ENCODE data around the gene TRMT112.

TRMT112 gene

DNA sequence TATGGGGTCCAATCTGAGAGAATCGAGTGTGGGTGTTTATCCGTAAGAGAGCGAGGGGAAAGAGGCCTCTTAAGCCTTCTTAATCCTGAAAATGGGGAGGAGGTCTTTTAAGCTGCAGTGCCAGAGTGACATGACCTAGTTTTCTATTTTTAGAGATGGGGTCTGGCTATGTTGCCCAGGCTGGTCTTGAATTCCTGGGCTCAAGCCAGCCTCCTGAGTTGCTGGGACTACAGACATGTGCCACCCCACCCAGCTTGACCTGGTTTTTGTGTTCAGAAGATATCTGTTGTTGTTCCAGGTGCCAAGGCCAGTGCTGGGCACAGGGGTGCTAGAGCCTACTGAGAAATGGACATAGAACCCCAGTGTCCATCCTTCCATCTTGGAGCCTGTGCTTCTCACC, 34.3 kb downstream of the TRMT112 start:
- H3K4me3 ChIP-seq (ENCODE audit: low read depth, low read length): no peak overlapping the region
- no peak for TF ChIP-seq MYC (IDR thresholded peaks at IDR 0.05; ENCODE audit: low read depth, low read length)
- no peak for TF ChIP-seq POLR2A (IDR thresholded peaks at IDR 0.05; ENCODE audit: extremely low read depth, insufficient read length)
- TF ChIP-seq, protein P1, sequence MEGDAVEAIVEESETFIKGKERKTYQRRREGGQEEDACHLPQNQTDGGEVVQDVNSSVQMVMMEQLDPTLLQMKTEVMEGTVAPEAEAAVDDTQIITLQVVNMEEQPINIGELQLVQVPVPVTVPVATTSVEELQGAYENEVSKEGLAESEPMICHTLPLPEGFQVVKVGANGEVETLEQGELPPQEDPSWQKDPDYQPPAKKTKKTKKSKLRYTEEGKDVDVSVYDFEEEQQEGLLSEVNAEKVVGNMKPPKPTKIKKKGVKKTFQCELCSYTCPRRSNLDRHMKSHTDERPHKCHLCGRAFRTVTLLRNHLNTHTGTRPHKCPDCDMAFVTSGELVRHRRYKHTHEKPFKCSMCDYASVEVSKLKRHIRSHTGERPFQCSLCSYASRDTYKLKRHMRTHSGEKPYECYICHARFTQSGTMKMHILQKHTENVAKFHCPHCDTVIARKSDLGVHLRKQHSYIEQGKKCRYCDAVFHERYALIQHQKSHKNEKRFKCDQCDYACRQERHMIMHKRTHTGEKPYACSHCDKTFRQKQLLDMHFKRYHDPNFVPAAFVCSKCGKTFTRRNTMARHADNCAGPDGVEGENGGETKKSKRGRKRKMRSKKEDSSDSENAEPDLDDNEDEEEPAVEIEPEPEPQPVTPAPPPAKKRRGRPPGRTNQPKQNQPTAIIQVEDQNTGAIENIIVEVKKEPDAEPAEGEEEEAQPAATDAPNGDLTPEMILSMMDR (IDR thresholded peaks at IDR 0.05; ENCODE audit: low read depth, low read length): no peak
- TF ChIP-seq, protein P2, sequence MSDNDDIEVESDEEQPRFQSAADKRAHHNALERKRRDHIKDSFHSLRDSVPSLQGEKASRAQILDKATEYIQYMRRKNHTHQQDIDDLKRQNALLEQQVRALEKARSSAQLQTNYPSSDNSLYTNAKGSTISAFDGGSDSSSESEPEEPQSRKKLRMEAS (IDR thresholded peaks at IDR 0.05; ENCODE audit: low read depth, low read length): no peak
- DNase-seq (ENCODE audit: low read depth): no peak

DNA sequence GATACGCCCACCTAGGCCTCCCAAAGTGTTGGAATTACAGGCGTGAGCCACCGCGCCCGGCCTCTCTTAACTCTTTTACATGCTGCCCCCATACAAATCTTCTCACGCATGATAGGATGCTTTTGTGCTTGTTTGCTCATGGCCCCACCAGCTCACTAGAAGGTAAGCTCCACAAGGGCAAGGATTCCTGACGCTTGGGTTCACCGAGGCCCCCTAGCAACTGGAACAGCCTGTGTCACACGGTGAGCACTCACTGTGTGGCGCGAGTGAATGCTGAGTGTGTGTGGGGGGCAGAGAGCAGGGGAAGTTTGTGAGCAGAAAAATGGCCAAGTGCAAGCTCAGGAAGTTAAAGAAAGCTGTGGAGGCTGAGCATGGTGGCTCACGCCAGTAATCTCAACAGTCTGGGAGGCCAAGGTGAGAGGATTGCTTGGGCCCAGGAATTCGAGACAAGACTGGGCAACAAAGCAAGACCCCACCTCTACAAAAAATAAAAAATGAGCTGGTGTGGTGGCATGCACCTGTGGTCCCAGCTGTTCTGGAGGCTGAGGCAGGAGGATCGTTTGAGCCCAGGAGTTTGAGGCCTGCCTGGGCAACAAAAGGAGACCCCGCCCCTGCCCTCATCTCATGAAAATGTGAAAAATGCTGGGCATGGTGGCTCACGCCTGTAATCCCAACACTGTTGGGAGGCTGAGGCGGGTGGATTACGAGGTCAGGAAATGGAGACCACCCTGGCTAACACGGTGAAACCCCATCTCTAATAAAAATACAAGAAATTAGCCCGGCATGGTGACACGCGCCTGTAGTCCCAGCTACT, 35.2 kb downstream of the TRMT112 start:
- no peak overlapping the region for H3K4me3 ChIP-seq (ENCODE audit: low read depth, low read length)
- TF ChIP-seq, protein P2 (IDR thresholded peaks at IDR 0.05; ENCODE audit: low read depth, low read length): no peak
- TF ChIP-seq, protein P1 (IDR thresholded peaks at IDR 0.05; ENCODE audit: low read depth, low read length): no peak
- TF ChIP-seq MYC (IDR thresholded peaks at IDR 0.05; ENCODE audit: low read depth, low read length) (no peak), POLR2A (IDR thresholded peaks at IDR 0.05; ENCODE audit: extremely low read depth, insufficient read length) (no peak)
- no peak for DNase-seq (ENCODE audit: low read depth)

DNA sequence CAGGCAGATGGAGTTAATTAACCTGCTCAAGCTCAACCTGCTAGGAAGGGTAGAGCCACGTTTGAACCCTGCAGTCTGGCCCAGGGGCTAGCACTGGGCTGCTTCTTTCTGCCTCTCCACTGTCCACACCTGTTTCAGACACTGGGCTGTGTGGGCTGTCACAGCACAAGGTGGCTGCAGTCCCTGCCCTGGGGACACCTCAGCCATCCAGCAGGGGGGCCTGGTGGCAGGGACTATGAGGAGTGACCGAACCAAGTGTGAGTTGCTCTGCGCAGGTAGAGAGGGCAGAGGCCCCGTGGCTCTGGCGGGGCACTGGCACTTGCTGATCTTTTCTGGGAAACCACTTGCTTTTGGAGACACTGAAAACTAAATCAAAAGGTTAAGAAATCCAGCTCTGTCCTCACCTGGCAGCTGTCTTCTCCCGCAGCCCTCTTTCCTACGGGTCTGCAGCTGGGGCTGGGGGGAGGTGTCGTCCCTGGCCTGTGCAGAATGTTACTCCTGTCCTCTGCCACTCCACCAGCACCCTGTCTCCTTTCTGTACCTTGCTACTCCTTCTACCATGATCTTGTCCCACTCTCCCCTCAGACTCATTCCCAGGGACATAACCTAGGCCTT, 38.7 kb downstream of the TRMT112 start:
- no peak for TF ChIP-seq POLR2A (IDR thresholded peaks at IDR 0.05; ENCODE audit: extremely low read depth, insufficient read length)
- TF ChIP-seq, protein P1 (IDR thresholded peaks at IDR 0.05; ENCODE audit: low read depth, low read length): no peak
- TF ChIP-seq MYC (IDR thresholded peaks at IDR 0.05; ENCODE audit: low read depth, low read length): no peak
- TF ChIP-seq, protein P2 (IDR thresholded peaks at IDR 0.05; ENCODE audit: low read depth, low read length): no peak
- no peak for DNase-seq (ENCODE audit: low read depth)
- no peak overlapping the region for H3K4me3 ChIP-seq (ENCODE audit: low read depth, low read length)

DNA sequence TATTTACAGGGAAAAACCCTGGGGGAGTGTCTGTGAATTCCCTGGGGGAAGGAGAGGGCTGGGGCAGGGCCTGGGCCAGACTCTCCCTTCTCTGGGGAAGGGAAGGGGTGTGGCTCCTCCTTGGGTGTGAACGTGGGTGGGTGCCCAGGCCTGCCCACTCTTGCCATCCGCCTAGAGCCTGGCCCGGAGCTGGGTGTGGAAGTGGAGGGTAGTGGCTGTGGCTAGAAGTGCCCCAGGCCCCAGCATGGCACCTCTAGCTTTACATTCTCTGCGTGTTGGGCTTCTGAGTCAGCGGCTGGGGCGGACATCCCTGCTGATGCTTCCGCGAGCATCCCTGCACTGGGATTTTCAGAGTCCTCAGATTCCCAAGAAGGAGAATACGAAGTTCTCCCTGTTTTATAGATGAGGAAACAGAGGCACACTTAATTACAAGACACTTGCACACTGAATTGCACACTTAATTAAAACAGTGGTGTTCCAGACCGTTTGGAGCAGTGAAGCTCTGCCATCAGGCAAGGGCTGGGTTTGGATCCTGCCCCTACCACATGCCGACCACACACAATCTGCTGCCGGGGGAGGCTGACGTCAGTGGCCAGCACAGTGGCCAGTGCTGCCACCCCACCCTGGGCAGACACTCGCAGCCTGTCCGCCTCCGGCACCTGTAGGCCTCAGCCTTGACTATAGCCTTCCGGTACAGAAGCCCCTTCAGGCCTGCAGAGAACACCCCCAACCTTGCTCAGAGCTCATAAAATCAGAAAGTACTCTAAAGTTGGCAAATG, 40.5 kb downstream of the TRMT112 start:
- DNase-seq (ENCODE audit: low read depth): no peak
- H3K4me3 ChIP-seq (ENCODE audit: low read depth, low read length): no peak overlapping the region
- TF ChIP-seq, protein P1 (IDR thresholded peaks at IDR 0.05; ENCODE audit: low read depth, low read length): no peak
- TF ChIP-seq MYC (IDR thresholded peaks at IDR 0.05; ENCODE audit: low read depth, low read length): no peak
- no peak for TF ChIP-seq POLR2A (IDR thresholded peaks at IDR 0.05; ENCODE audit: extremely low read depth, insufficient read length)
- TF ChIP-seq, protein P2 (IDR thresholded peaks at IDR 0.05; ENCODE audit: low read depth, low read length): no peak

DNA sequence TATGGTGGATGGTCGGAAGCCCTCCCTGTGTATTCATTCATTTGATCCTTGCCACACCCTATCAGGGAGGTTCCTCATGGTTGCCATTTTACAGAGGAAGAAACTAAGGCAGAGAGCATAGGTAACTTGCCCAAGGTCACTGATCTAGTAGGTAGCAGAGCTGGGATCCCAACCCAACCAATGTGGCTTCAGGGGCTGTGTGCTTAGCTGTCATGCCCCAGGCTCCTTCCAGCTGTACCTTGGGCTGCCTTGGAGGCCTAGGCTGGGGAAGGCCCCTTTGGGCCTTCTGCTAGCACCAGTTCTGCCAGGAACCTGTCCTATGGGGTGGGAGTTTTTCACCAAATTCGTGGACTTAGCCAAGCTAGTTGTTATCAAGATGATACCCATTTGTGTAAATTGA, 41.5 kb downstream of the TRMT112 start:
- TF ChIP-seq, protein P1 (IDR thresholded peaks at IDR 0.05; ENCODE audit: low read depth, low read length): no peak
- no peak for TF ChIP-seq MYC (IDR thresholded peaks at IDR 0.05; ENCODE audit: low read depth, low read length)
- TF ChIP-seq, protein P2 (IDR thresholded peaks at IDR 0.05; ENCODE audit: low read depth, low read length): no peak
- TF ChIP-seq POLR2A (IDR thresholded peaks at IDR 0.05; ENCODE audit: extremely low read depth, insufficient read length): no peak
- DNase-seq (ENCODE audit: low read depth): no peak
- no peak overlapping the region for H3K4me3 ChIP-seq (ENCODE audit: low read depth, low read length)

All from NB4 (cell line).